GM23338 (cell line): ENCODE data around the gene NIPAL1. TPM values are rescaled to one million over a fixed set of nuclear protein-coding genes. Genes with fewer than 3 reads are reported as not detected.
"Not testable (repeated sequence)": the region's sequence is repeated elsewhere in the genome, so short reads cannot be mapped to it uniquely, and the experiment has no call there.

Source experiments
- ATAC-seq: fragments of 200-7000 bp; cut with Tn5 transposase; 3 replicates; pipeline ENCODE4 v1.9.1; 2020
- DNase-seq: peaks from one replicate; pipeline ENCODE4 v3.0.0-alpha.2; 2015; ENCODE audit warnings: low spot score
- H2AFZ ChIP-seq: fragments of 200-600 bp; sonication (generic); 2 replicates; pipeline ENCODE4 v1.8.0; 2016; ENCODE audit warnings: antibody characterized with exemption, mild to moderate bottlenecking, moderate library complexity
- H3F3A ChIP-seq: fragments of 200-600 bp; sonication (generic); replicated peaks from 2 replicates; pipeline ENCODE4 v1.8.0; 2017; ENCODE audit warnings: antibody characterized with exemption, mixed run types, low read depth
- H3K27ac ChIP-seq: fragments of 200-600 bp; sonication (generic); 2 replicates; pipeline ENCODE4 v1.6.1; 2016; ENCODE audit warnings: low read depth
- H3K27me3 ChIP-seq: fragments of 200-600 bp; sonication (generic); 2 replicates; pipeline ENCODE4 v1.8.0; 2016; ENCODE audit warnings: mild to moderate bottlenecking, mixed run types, moderate library complexity; ENCODE audit not compliant: insufficient read depth
- H3K36me3 ChIP-seq: fragments of 200-600 bp; sonication (generic); 2 replicates; pipeline ENCODE4 v1.8.0; 2016; ENCODE audit warnings: mild to moderate bottlenecking; ENCODE audit not compliant: insufficient read depth
- H3K4me1 ChIP-seq: fragments of 200-600 bp; sonication (generic); 2 replicates; pipeline ENCODE4 v1.8.0; 2016; ENCODE audit warnings: mild to moderate bottlenecking, moderate library complexity; ENCODE audit not compliant: insufficient read depth
- H3K4me2 ChIP-seq: fragments of 200-600 bp; sonication (generic); 2 replicates; pipeline ENCODE4 v1.7.1; 2017; ENCODE audit warnings: mixed run types
- H3K4me3 ChIP-seq: fragments of 200-600 bp; sonication (generic); 2 replicates; pipeline ENCODE4 v1.6.1; 2016; ENCODE audit warnings: mixed run types
- H3K79me2 ChIP-seq: fragments of 200-600 bp; sonication (generic); replicated peaks from 2 replicates; pipeline ENCODE4 v1.8.0; 2017; ENCODE audit warnings: mild to moderate bottlenecking; ENCODE audit not compliant: insufficient read depth
- H3K9me2 ChIP-seq: fragments of 200-600 bp; sonication (generic); 2 replicates; pipeline ENCODE4 v1.8.0; 2017; ENCODE audit not compliant: insufficient read depth
- H4K20me1 ChIP-seq: fragments of 200-600 bp; sonication (generic); replicated peaks from 2 replicates; pipeline ENCODE4 v1.8.0; 2017; ENCODE audit warnings: mild to moderate bottlenecking; ENCODE audit not compliant: insufficient read depth
- H3K27ac Mint-ChIP-seq: 2 replicates; pipeline ENCODE4 v1.8.0; 2020; ENCODE audit warnings: inconsistent platforms, mild to moderate bottlenecking, moderate library complexity, mixed read lengths
- H3K27me3 Mint-ChIP-seq: 3 replicates; pipeline ENCODE4 v1.8.0; 2022; ENCODE audit warnings: low read depth, mild to moderate bottlenecking, moderate library complexity, mixed read lengths, inconsistent platforms; ENCODE audit not compliant: insufficient read depth, poor library complexity
- H3K36me3 Mint-ChIP-seq: 3 replicates; pipeline ENCODE4 v1.8.0; 2021; ENCODE audit warnings: low read depth, mild to moderate bottlenecking, inconsistent platforms, moderate library complexity, mixed read lengths
- H3K4me1 Mint-ChIP-seq: 3 replicates; pipeline ENCODE4 v1.8.0; 2020; ENCODE audit warnings: mild to moderate bottlenecking, inconsistent platforms, mixed read lengths
- H3K4me3 Mint-ChIP-seq: 3 replicates; pipeline ENCODE4 v1.8.0; 2021; ENCODE audit warnings: moderate library complexity, mild to moderate bottlenecking, inconsistent platforms, mixed read lengths
- H3K9me3 Mint-ChIP-seq: 3 replicates; pipeline ENCODE4 v1.8.0; 2020; ENCODE audit warnings: moderate library complexity, mild to moderate bottlenecking, inconsistent platforms, mixed read lengths
- CREB1 ChIP-seq: fragments of 250-450 bp; sonication (Bioruptor Pico); IDR thresholded peaks from 2 replicates; pipeline ENCODE4 v1.5.0; 2020; ENCODE audit warnings: low read depth, mild to moderate bottlenecking, moderate library complexity
- CTCF ChIP-seq, 2 experiments: fragments of 200-600 bp in 1 of 2; sonication (generic) in 1 of 2; conservative IDR thresholded peaks; 2 replicates each; pipeline versions ENCODE4 v1.5.1 to v1.6.1; 2016 to 2017; ENCODE audit warnings: antibody characterized with exemption in 2 of 2, low read depth in 2 of 2, mild to moderate bottlenecking in 2 of 2, moderate library complexity in 1 of 2
- ETS1 ChIP-seq: IDR thresholded peaks from 2 replicates; pipeline ENCODE4 v1.6.1; 2016; ENCODE audit warnings: antibody characterized with exemption
- EZH2 ChIP-seq: fragments of 200-600 bp; sonication (generic); IDR thresholded peaks from one replicate; pipeline ENCODE4 v1.8.0; 2017; ENCODE audit warnings: antibody characterized with exemption, mild to moderate bottlenecking, low read depth; ENCODE audit not compliant: unreplicated experiment
- EZH2phosphoT487 ChIP-seq: fragments of 200-600 bp; sonication (generic); IDR thresholded peaks from one replicate; pipeline ENCODE4 v1.8.1; 2018; ENCODE audit warnings: antibody characterized with exemption; ENCODE audit not compliant: unreplicated experiment
- JUNB ChIP-seq: IDR thresholded peaks from one replicate; pipeline ENCODE4 v1.6.1; 2016; ENCODE audit warnings: antibody characterized with exemption; ENCODE audit not compliant: unreplicated experiment
- NANOG ChIP-seq: IDR thresholded peaks from 2 replicates; pipeline ENCODE4 v1.6.1; 2016; ENCODE audit warnings: antibody characterized with exemption, borderline replicate concordance
- POLR2AphosphoS5 ChIP-seq: IDR thresholded peaks from 2 replicates; pipeline ENCODE4 v1.6.1; 2016; ENCODE audit warnings: antibody characterized with exemption, low read depth
- REST ChIP-seq: IDR thresholded peaks from one replicate; pipeline ENCODE4 v1.6.1; 2018; ENCODE audit warnings: antibody characterized with exemption; ENCODE audit not compliant: unreplicated experiment
- STAT1 ChIP-seq: IDR thresholded peaks from one replicate; pipeline ENCODE4 v1.6.1; 2016; ENCODE audit warnings: antibody characterized with exemption; ENCODE audit not compliant: unreplicated experiment
- ZNF331 ChIP-seq: fragments of 250-450 bp; sonication (Bioruptor Pico); IDR thresholded peaks from 2 replicates; pipeline ENCODE4 v1.5.0; 2020; ENCODE audit warnings: low read depth, mild to moderate bottlenecking, moderate library complexity
- polyA plus RNA-seq: library from polyadenylated mRNA; unstranded; fragments of >200 nt; fragmentation: Nextera tagmentation; extraction: Ambion mirVana; gene quantifications from 2 replicates; pipeline ENCODE4 v1.2.1, GENCODE V29; 2016
- total RNA-seq: library from RNA; depleted of rRNA; stranded (reverse); fragments of >200 nt; shearing (Covaris generic); gene quantifications from 2 replicates; pipeline ENCODE4 v1.2.3, GENCODE V29; 2014

Gene NIPAL1
- total and polyA plus RNA-seq, 2 experiments from 2014 or later: 5.3 to 8.2 TPM

GRCh38 chr4:48002267-48002666, 14.3 kb upstream of the NIPAL1 start:
- H3K9me2 ChIP-seq: no peaks in the 10 kb centered on the region
- H3K79me2 ChIP-seq: no peaks in the 10 kb centered on the region
- H3F3A ChIP-seq: no peaks in the 10 kb centered on the region
- no peaks in the 10 kb centered on the region for H3K27me3 ChIP-seq
- no peak overlapping the region for H3K4me2 ChIP-seq
- no peak for DNase-seq
- Mint-ChIP-seq H3K36me3 (peaks cover 45% of the 10 kb centered on the region), H3K27me3 (no peaks in the 10 kb centered on the region), H3K9me3 (peaks cover 58% of the 10 kb centered on the region), H3K27ac (no peak overlapping the region), H3K4me1 (no peaks in the 10 kb centered on the region), H3K4me3 (no peak overlapping the region)
- peaks cover 40% of the 10 kb centered on the region for H3K36me3 ChIP-seq
- no peaks in the 10 kb centered on the region for H4K20me1 ChIP-seq
- no peak for TF ChIP-seq ETS1
- no peak for TF ChIP-seq POLR2AphosphoS5
- no peak overlapping the region for H2AFZ ChIP-seq
- no peaks in the 10 kb centered on the region for H3K4me1 ChIP-seq
- H3K4me3 ChIP-seq: no peak overlapping the region
- H3K27ac ChIP-seq: no peak overlapping the region
- ATAC-seq: no peak

- not testable (repeated sequence) for H3K27me3 ChIP-seq, H3K4me2 ChIP-seq, H2AFZ ChIP-seq, H3K4me1 ChIP-seq, H3K4me3 ChIP-seq, H3K27ac Mint-ChIP-seq, H4K20me1 ChIP-seq, H3K4me3 Mint-ChIP-seq, H3K27me3 Mint-ChIP-seq, H3K4me1 Mint-ChIP-seq, H3F3A ChIP-seq, H3K79me2 ChIP-seq, H3K27ac ChIP-seq, ATAC-seq, H3K9me2 ChIP-seq
- Mint-ChIP-seq H3K36me3 (peaks cover 48% of the 10 kb centered on the region), H3K9me3 (peaks cover 62% of the 10 kb centered on the region)
- peak; percentile 30 for DNase-seq
- H3K36me3 ChIP-seq: peaks cover 50% of the 10 kb centered on the region
- peak; percentile 39 to 69 for TF ChIP-seq CTCF (conservative IDR thresholded peaks at IDR 0.05; ENCODE audit: low read depth in 2 of 2)
Measured at GRCh38 chr4:48003568-48003967, 13.0 kb upstream of the NIPAL1 start.

- DNase-seq: no peak
- Histone ChIP-seq H3K79me2 (no peaks in the 10 kb centered on the region), H3K4me2 (no peak overlapping the region), H3K9me2 (no peaks in the 10 kb centered on the region), H3K4me3 (no peak overlapping the region), H3K36me3 (peaks cover 56% of the 10 kb centered on the region), H4K20me1 (no peaks in the 10 kb centered on the region), H3K27ac (no peak overlapping the region), H3F3A (no peaks in the 10 kb centered on the region), H3K4me1 (no peaks in the 10 kb centered on the region), H3K27me3 (no peaks in the 10 kb centered on the region), H2AFZ (no peak overlapping the region)
- no peak overlapping the region for H3K4me3 Mint-ChIP-seq
- no peak overlapping the region for H3K27ac Mint-ChIP-seq
- H3K36me3 Mint-ChIP-seq: peaks cover 61% of the 10 kb centered on the region
- no peaks in the 10 kb centered on the region; the same call in 2 of the 3 replicates for H3K4me1 Mint-ChIP-seq
- peaks cover 70% of the 10 kb centered on the region for H3K9me3 Mint-ChIP-seq
- H3K27me3 Mint-ChIP-seq: no peaks in the 10 kb centered on the region
- no peak for ATAC-seq
- TF ChIP-seq ZNF331 (CRISPR knock-in tag): no peak
- TF ChIP-seq EZH2: no peak
- TF ChIP-seq STAT1: no peak
- TF ChIP-seq CREB1: no peak
- no peak for TF ChIP-seq NANOG
- no peak for TF ChIP-seq EZH2phosphoT487
- no peak for TF ChIP-seq POLR2AphosphoS5
- TF ChIP-seq JUNB: no peak
- TF ChIP-seq CTCF (conservative IDR thresholded peaks at IDR 0.05; ENCODE audit: low read depth in 2 of 2): no peak
- TF ChIP-seq REST: no peak
Measured at GRCh38 chr4:48005781-48006180, 10.8 kb upstream of the NIPAL1 start.
